ENCODE results near the gene PLB1. TPM values are rescaled to one million over a fixed set of nuclear protein-coding genes. Genes with fewer than 3 reads are reported as not detected.

The PLB1 gene
- total and polyA plus RNA-seq, 9 donors, result 1.4 to 4.3 (median 2.0) TPM

- Histone ChIP-seq H3K27ac (ENCODE audit: low read length) (no peak overlapping the region), H3K36me3 (ENCODE audit: control insufficient read depth, insufficient read depth, low read length) (no peaks in the 10 kb centered on the region), H3K9me3 (replicated peaks; ENCODE audit: control insufficient read depth, low read depth, low read length) (no peaks in the 10 kb centered on the region), H3K4me1 (ENCODE audit: control insufficient read depth, insufficient read depth, low read length) (peaks cover 6% of the 10 kb centered on the region), H3K4me3 (ENCODE audit: low read length) (no peak overlapping the region), H3K27me3 (ENCODE audit: control insufficient read depth, insufficient read depth, low read length) (no peaks in the 10 kb centered on the region)
- WGBS (ENCODE audit: insufficient coverage), result no CpG with 5 or more reads among the region's 6 CpGs
- DNase-seq, result no peak
Measured at GRCh38 chr2:28570431-28570830, 74.6 kb downstream of the PLB1 start.

- Histone ChIP-seq H3K4me3 (ENCODE audit: low read length) (no peak overlapping the region), H3K36me3 (ENCODE audit: control insufficient read depth, insufficient read depth, low read length) (no peaks in the 10 kb centered on the region), H3K4me1 (ENCODE audit: control insufficient read depth, insufficient read depth, low read length) (no peaks in the 10 kb centered on the region), H3K9me3 (replicated peaks; ENCODE audit: control insufficient read depth, low read depth, low read length) (no peaks in the 10 kb centered on the region), H3K27ac (ENCODE audit: low read length) (no peak overlapping the region), H3K27me3 (ENCODE audit: control insufficient read depth, insufficient read depth, low read length) (no peaks in the 10 kb centered on the region)
- DNase-seq, result no peak
- 86% methylated on average over 4 of the region's 5 CpGs for WGBS (ENCODE audit: insufficient coverage)
Measured at GRCh38 chr2:28576714-28577113, 80.9 kb downstream of the PLB1 start.

DNA sequence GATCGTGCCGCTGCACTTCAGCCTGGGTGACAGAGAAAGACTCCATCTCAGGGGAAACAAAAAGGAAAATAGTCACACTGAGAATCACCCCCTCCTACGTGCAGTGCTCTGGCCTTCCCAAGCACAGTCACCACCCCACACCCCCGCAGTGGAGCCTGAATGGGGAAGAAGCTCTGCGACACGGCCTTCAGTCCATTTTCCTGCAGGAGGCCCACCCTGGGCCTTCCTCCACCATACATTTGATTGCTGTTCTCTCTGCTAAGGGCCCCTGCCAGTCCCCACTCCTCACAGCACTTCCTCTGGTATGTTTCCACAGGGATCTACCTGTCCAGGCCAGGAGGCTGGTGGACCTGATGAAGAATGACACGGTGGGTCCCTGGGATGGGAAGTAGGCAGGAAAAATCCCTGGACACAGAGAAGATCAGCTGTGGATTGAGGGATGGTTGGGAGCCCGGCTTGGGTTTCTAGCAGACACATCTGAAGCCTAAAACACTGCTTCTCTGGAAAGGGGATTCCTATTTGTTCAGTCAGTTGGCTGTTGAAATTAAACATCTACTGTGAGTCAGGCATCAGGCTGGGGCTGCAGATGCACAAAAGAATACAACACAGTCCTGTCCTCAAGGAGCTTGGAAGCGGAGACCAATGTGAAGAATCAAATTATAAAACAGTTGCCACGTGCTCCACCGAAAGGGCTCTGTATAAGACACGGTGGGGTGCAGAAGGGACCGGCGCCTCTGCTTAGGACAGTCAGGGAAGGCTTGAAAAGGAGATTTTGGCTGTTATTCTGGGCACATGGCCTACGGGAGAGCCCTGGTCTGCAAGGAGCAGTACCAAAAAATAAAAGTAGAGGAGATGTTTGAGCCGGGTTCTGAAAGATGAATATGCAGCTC, 82.2 kb downstream of the PLB1 start:
- Histone ChIP-seq H3K4me3 (ENCODE audit: low read length) (no peak overlapping the region), H3K4me1 (ENCODE audit: control insufficient read depth, insufficient read depth, low read length) (peaks cover 5% of the 10 kb centered on the region), H3K9me3 (replicated peaks; ENCODE audit: control insufficient read depth, low read depth, low read length) (no peaks in the 10 kb centered on the region), H3K27me3 (ENCODE audit: control insufficient read depth, insufficient read depth, low read length) (no peaks in the 10 kb centered on the region), H3K36me3 (ENCODE audit: control insufficient read depth, insufficient read depth, low read length) (no peaks in the 10 kb centered on the region), H3K27ac (ENCODE audit: low read length) (no peak overlapping the region)
- 83% methylated on average over 10 of the region's 16 CpGs for WGBS (ENCODE audit: insufficient coverage)
- no peak for DNase-seq

GRCh38 chr2:28578774-28579173, 82.9 kb downstream of the PLB1 start:
- no peaks in the 10 kb centered on the region for H3K36me3 ChIP-seq (ENCODE audit: control insufficient read depth, insufficient read depth, low read length)
- no peak for DNase-seq
- H3K27ac ChIP-seq (ENCODE audit: low read length), result no peak overlapping the region
- no peak overlapping the region for H3K4me3 ChIP-seq (ENCODE audit: low read length)
- no peaks in the 10 kb centered on the region for H3K9me3 ChIP-seq (replicated peaks; ENCODE audit: control insufficient read depth, low read depth, low read length)
- H3K27me3 ChIP-seq (ENCODE audit: control insufficient read depth, insufficient read depth, low read length), result no peaks in the 10 kb centered on the region
- peaks cover 10% of the 10 kb centered on the region for H3K4me1 ChIP-seq (ENCODE audit: control insufficient read depth, insufficient read depth, low read length)
- WGBS (ENCODE audit: insufficient coverage), result no CpG with 5 or more reads among the region's 2 CpGs

DNA sequence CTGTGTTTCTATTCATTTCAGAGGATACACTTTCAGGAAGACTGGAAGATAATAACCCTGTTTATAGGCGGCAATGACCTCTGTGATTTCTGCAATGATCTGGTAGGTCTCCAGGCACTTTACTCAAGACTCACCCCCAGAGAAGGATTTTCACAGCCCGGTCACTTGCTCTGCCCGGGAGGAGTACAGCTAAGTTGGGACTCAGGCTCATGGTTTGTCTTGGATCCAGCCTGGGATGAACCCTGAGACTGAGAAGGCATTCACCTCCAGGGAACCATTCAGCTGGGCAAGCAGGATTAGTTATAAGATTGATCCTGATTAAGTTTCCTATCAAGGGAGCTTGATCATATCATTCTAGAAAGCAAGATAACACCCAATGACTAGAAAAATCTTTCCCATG, 83.7 kb downstream of the PLB1 start:
- WGBS (ENCODE audit: insufficient coverage), result 60% methylated on average over 1 of the region's 3 CpGs
- Histone ChIP-seq H3K9me3 (replicated peaks; ENCODE audit: control insufficient read depth, low read depth, low read length) (no peaks in the 10 kb centered on the region), H3K36me3 (ENCODE audit: control insufficient read depth, insufficient read depth, low read length) (no peaks in the 10 kb centered on the region), H3K4me1 (ENCODE audit: control insufficient read depth, insufficient read depth, low read length) (peaks cover 19% of the 10 kb centered on the region), H3K4me3 (ENCODE audit: low read length) (no peak overlapping the region), H3K27ac (ENCODE audit: low read length) (no peak overlapping the region), H3K27me3 (ENCODE audit: control insufficient read depth, insufficient read depth, low read length) (no peaks in the 10 kb centered on the region)
- DNase-seq, result no peak

DNA sequence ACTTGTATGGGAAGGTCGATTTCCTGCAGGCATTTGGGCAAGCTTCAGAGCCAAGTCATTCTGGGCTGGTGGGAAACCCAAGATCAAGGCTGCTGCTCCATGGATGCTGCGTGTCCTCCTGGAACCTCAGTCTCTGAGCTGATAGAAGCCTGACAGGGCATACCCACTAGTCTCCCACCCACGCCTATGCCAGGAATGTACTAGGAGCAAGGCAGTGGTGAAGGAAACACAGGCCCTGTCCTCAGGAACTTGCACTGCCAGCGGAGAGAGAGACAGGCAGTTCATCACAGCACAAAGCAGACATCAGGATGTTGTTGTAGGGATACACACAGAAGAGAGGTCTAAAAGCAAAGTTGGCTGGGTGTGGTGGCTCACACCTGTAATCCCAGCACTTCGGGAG, 84.2 kb downstream of the PLB1 start:
- Histone ChIP-seq H3K4me3 (ENCODE audit: low read length) (no peak overlapping the region), H3K27me3 (ENCODE audit: control insufficient read depth, insufficient read depth, low read length) (no peaks in the 10 kb centered on the region), H3K36me3 (ENCODE audit: control insufficient read depth, insufficient read depth, low read length) (no peaks in the 10 kb centered on the region), H3K9me3 (replicated peaks; ENCODE audit: control insufficient read depth, low read depth, low read length) (no peaks in the 10 kb centered on the region), H3K4me1 (ENCODE audit: control insufficient read depth, insufficient read depth, low read length) (peaks cover 21% of the 10 kb centered on the region), H3K27ac (ENCODE audit: low read length) (no peak overlapping the region)
- DNase-seq, result no peak
- 83% methylated on average over 3 of the region's 5 CpGs for WGBS (ENCODE audit: insufficient coverage)

- Histone ChIP-seq H3K36me3 (ENCODE audit: control insufficient read depth, insufficient read depth, low read length) (no peaks in the 10 kb centered on the region), H3K27me3 (ENCODE audit: control insufficient read depth, insufficient read depth, low read length) (no peaks in the 10 kb centered on the region), H3K27ac (ENCODE audit: low read length) (no peak overlapping the region), H3K9me3 (replicated peaks; ENCODE audit: control insufficient read depth, low read depth, low read length) (no peaks in the 10 kb centered on the region), H3K4me1 (ENCODE audit: control insufficient read depth, insufficient read depth, low read length) (peaks cover 21% of the 10 kb centered on the region), H3K4me3 (ENCODE audit: low read length) (no peak overlapping the region)
- WGBS (ENCODE audit: insufficient coverage), result 88% methylated on average over 1 of the region's 4 CpGs
- DNase-seq, result no peak
Measured at GRCh38 chr2:28581312-28581711, 85.5 kb downstream of the PLB1 start.

DNA sequence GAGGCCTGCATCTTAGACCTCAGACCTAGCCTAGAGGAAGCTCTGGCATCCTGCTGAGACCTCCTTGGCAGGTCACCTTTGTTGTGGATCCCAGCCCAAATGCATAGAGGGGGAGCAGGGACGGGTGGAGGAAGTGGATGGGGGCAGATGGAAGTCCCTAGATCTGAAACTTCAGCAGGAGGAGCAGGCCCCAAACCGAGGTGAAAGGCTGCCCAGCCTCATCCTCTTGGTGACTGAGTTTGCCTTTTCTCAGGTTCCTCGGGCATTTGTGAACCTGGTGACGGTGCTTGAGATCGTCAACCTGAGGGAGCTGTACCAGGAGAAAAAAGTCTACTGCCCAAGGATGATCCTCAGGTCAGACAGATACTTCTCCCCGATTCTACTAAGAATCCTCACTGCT, 86.3 kb downstream of the PLB1 start:
- Histone ChIP-seq H3K9me3 (replicated peaks; ENCODE audit: control insufficient read depth, low read depth, low read length) (no peaks in the 10 kb centered on the region), H3K4me1 (ENCODE audit: control insufficient read depth, insufficient read depth, low read length) (peaks cover 21% of the 10 kb centered on the region), H3K4me3 (ENCODE audit: low read length) (no peak overlapping the region), H3K36me3 (ENCODE audit: control insufficient read depth, insufficient read depth, low read length) (no peaks in the 10 kb centered on the region), H3K27me3 (ENCODE audit: control insufficient read depth, insufficient read depth, low read length) (no peaks in the 10 kb centered on the region), H3K27ac (ENCODE audit: low read length) (no peak overlapping the region)
- 81% methylated on average over 5 of the region's 6 CpGs for WGBS (ENCODE audit: insufficient coverage)
- DNase-seq, result no peak

DNA sequence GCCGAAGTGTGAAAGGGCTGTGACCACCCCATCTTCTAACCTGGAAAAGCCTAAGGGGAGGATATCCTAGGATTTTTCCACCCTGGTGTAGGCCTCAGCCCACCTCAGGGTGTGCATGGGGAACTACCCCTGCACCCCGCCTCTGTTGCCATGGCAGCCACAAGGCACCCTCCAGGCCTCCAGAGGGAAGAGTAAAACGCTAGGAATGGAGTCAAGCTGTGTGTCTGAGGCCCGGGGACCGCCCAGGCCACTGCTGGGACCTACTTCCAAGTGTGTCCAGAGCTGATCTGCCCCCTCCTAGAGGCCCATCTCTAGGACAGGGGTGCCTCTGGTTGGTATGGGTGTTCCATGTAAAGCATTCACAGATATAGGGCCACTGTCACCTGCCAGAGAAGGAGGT, 86.7 kb downstream of the PLB1 start:
- no peaks in the 10 kb centered on the region for H3K36me3 ChIP-seq (ENCODE audit: control insufficient read depth, insufficient read depth, low read length)

DNA sequence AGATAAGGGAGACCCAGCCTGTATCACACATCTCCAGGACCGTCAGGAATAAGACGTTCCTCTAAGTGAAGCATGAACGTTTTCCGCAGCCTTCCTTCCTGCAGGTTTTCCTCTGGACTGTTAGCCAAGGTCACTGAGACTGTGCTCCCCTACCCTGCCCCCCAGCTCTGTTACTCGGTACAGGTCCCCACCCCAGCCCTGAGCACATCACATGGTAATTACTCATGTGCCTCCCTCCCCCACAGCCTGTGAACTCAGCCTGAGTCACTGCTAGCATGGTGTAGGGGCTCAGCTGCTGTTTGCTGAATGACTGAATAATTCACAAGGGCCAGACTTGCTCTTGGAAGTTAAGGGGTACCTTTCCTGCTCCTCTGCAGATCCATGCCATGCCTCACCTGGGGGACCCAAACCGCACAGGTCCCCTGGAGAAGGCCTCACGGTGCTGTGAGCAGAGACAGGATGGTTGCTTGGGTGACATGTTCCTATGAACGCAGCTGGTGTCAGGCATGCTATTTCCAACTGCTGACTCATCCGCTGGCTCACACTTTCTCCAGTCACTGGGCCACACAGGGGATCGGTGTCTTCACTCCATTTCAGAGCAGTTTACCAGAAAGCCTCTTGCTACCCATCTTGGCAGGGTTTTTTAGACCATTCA, 88.2 kb downstream of the PLB1 start:
- no peak overlapping the region for H3K4me3 ChIP-seq (ENCODE audit: low read length)

More for the DNA sequence above, 86.7 kb downstream of the PLB1 start:
- no peaks in the 10 kb centered on the region for H3K9me3 ChIP-seq (replicated peaks; ENCODE audit: control insufficient read depth, low read depth, low read length)
- H3K27me3 ChIP-seq (ENCODE audit: control insufficient read depth, insufficient read depth, low read length), result no peaks in the 10 kb centered on the region
- peaks cover 24% of the 10 kb centered on the region for H3K4me1 ChIP-seq (ENCODE audit: control insufficient read depth, insufficient read depth, low read length)
- no peak for DNase-seq
- H3K27ac ChIP-seq (ENCODE audit: low read length), result no peak overlapping the region
- WGBS (ENCODE audit: insufficient coverage), result 80% methylated on average over 2 of the region's 5 CpGs
- no peak overlapping the region for H3K4me3 ChIP-seq (ENCODE audit: low read length)

More for the DNA sequence above, 88.2 kb downstream of the PLB1 start:
- Histone ChIP-seq H3K36me3 (ENCODE audit: control insufficient read depth, insufficient read depth, low read length) (no peaks in the 10 kb centered on the region), H3K4me1 (ENCODE audit: control insufficient read depth, insufficient read depth, low read length) (peaks cover 32% of the 10 kb centered on the region), H3K27ac (ENCODE audit: low read length) (peak overlapping the region; percentile 91), H3K27me3 (ENCODE audit: control insufficient read depth, insufficient read depth, low read length) (no peaks in the 10 kb centered on the region), H3K9me3 (replicated peaks; ENCODE audit: control insufficient read depth, low read depth, low read length) (no peaks in the 10 kb centered on the region)
- DNase-seq, result peak; percentile 91
- WGBS (ENCODE audit: insufficient coverage), result 32% methylated on average over 8 of the region's 10 CpGs
